Hepatocyte (in vitro differentiated cells): Measurements from ENCODE around the gene NHSL1. TPM values are rescaled to one million over a fixed set of nuclear protein-coding genes. Genes with fewer than 3 reads are reported as not detected.
A peak's percentile ranks its signal among the peaks of the same experiment; 100 is the strongest.

Experiments used
- DNase-seq: peaks from one replicate; pipeline ENCODE4 v3.0.0-alpha.2; 2016; ENCODE audit warnings: low spot score
- H2AFZ ChIP-seq: fragments of 200-600 bp; sonication (generic); 2 replicates; pipeline ENCODE4 v1.6.0; 2016; ENCODE audit warnings: antibody characterized with exemption, mild to moderate bottlenecking
- H3K27ac ChIP-seq: fragments of 200-600 bp; sonication (generic); 2 replicates; pipeline ENCODE4 v1.5.1; 2016; ENCODE audit warnings: mild to moderate bottlenecking
- H3K27me3 ChIP-seq: fragments of 200-600 bp; sonication (generic); 2 replicates; pipeline ENCODE4 v1.6.1; 2016
- H3K36me3 ChIP-seq: fragments of 200-600 bp; sonication (generic); replicated peaks from 2 replicates; pipeline ENCODE4 v1.5.1; 2016; ENCODE audit warnings: low read depth; ENCODE audit not compliant: insufficient read depth
- H3K4me1 ChIP-seq: fragments of 200-600 bp; sonication (generic); 2 replicates; pipeline ENCODE4 v1.5.1; 2016; ENCODE audit warnings: mild to moderate bottlenecking, moderate library complexity; ENCODE audit not compliant: insufficient read depth
- H3K4me2 ChIP-seq: fragments of 200-600 bp; sonication (generic); 2 replicates; pipeline ENCODE4 v1.6.0; 2016
- H3K4me3 ChIP-seq: fragments of 200-600 bp; sonication (generic); 2 replicates; pipeline ENCODE4 v1.5.1; 2016; ENCODE audit warnings: mild to moderate bottlenecking
- H3K79me2 ChIP-seq: fragments of 200-600 bp; sonication (generic); 2 replicates; pipeline ENCODE4 v1.6.0; 2017; ENCODE audit warnings: mild to moderate bottlenecking
- H3K9me2 ChIP-seq: fragments of 200-600 bp; sonication (generic); replicated peaks from 2 replicates; pipeline ENCODE4 v1.6.0; 2017; ENCODE audit warnings: mild to moderate bottlenecking; ENCODE audit not compliant: insufficient read depth
- H3K9me3 ChIP-seq: fragments of 200-600 bp; sonication (generic); 2 replicates; pipeline ENCODE4 v1.5.1; 2016; ENCODE audit warnings: low read depth, mild to moderate bottlenecking
- H4K20me1 ChIP-seq: fragments of 200-600 bp; sonication (generic); 2 replicates; pipeline ENCODE4 v1.6.0; 2016; ENCODE audit warnings: mild to moderate bottlenecking; ENCODE audit not compliant: insufficient read depth, poor library complexity, severe bottlenecking
- CTCF ChIP-seq: fragments of 200-600 bp; sonication (generic); IDR thresholded peaks from 2 replicates; pipeline ENCODE4 v1.5.1; 2016; ENCODE audit warnings: antibody characterized with exemption, mild to moderate bottlenecking; ENCODE audit not compliant: poor library complexity
- EZH2 ChIP-seq: fragments of 200-600 bp; sonication (generic); IDR thresholded peaks from 2 replicates; pipeline ENCODE4 v1.6.1; 2016; ENCODE audit warnings: antibody characterized with exemption, mild to moderate bottlenecking, borderline replicate concordance
- EZH2phosphoT487 ChIP-seq: fragments of 200-600 bp; sonication (generic); IDR thresholded peaks from one replicate; pipeline ENCODE4 v1.6.1; 2018; ENCODE audit warnings: antibody characterized with exemption, mild to moderate bottlenecking, low read depth, moderate library complexity; ENCODE audit not compliant: unreplicated experiment, severe bottlenecking
- WGBS: methylation state at CpG from one replicate; pipeline ENCODE4 v1.1.6; 2016; ENCODE audit warnings: low lambda C conversion rate; ENCODE audit errors: missing lambda C conversion rate; 5-methylcytosine and 5-hydroxymethylcytosine counted together
- polyA plus RNA-seq: library from polyadenylated mRNA; unstranded; fragments of >200 nt; fragmentation: Nextera tagmentation; extraction: Ambion mirVana; gene quantifications from 2 replicates; pipeline ENCODE4 v1.2.1, GENCODE V29; 2016
- total RNA-seq: library from RNA; depleted of rRNA; stranded (reverse); fragments of >200 nt; gene quantifications from 2 replicates; pipeline ENCODE4 v1.2.3, GENCODE V29; 2014

The NHSL1 gene
- total and polyA plus RNA-seq, 2 experiments from 2014 or later: 39.0 to 58.0 TPM

GRCh38 chr6:138527411-138528088 lies 28.3 kb upstream of the NHSL1 start:
- WGBS: 64% methylated on average over 8 of the region's 8 CpGs
- H3K9me3 ChIP-seq: no peaks in the 10 kb centered on the region
- peak overlapping the region; percentile 64 for H3K4me2 ChIP-seq
- peak overlapping the region; percentile 8 for H3K27ac ChIP-seq
- H3K4me3 ChIP-seq: no peak overlapping the region
- TF ChIP-seq CTCF (no peak), EZH2phosphoT487 (no peak), EZH2 (no peak)
- H3K36me3 ChIP-seq: no peaks in the 10 kb centered on the region
- no peak overlapping the region for H2AFZ ChIP-seq
- DNase-seq: no peak
- H3K27me3 ChIP-seq: no peaks in the 10 kb centered on the region
- peaks cover 3% of the 10 kb centered on the region for H4K20me1 ChIP-seq
- no peaks in the 10 kb centered on the region for H3K9me2 ChIP-seq
- peaks cover 85% of the 10 kb centered on the region for H3K79me2 ChIP-seq
- H3K4me1 ChIP-seq: peaks cover 15% of the 10 kb centered on the region

GRCh38 chr6:138526822-138527235 lies 27.5 kb upstream of the NHSL1 start:
- H3K79me2 ChIP-seq: peaks cover 85% of the 10 kb centered on the region
- H4K20me1 ChIP-seq: peaks cover 3% of the 10 kb centered on the region
- H3K9me2 ChIP-seq: no peaks in the 10 kb centered on the region
- peak overlapping the region; percentile 8 for H3K27ac ChIP-seq
- no peak overlapping the region for H3K4me3 ChIP-seq
- no peaks in the 10 kb centered on the region for H3K27me3 ChIP-seq
- peaks cover 20% of the 10 kb centered on the region for H3K4me1 ChIP-seq
- H3K9me3 ChIP-seq: no peaks in the 10 kb centered on the region
- no peak overlapping the region for H2AFZ ChIP-seq
- H3K4me2 ChIP-seq: peak overlapping the region; percentile 64
- WGBS: 34% methylated on average over 11 of the region's 11 CpGs
- peak; percentile 16 for DNase-seq
- TF ChIP-seq EZH2: no peak
- TF ChIP-seq CTCF: no peak
- no peak for TF ChIP-seq EZH2phosphoT487
- no peaks in the 10 kb centered on the region for H3K36me3 ChIP-seq

GRCh38 chr6:138525355-138525754 lies 26.1 kb upstream of the NHSL1 start:
- Histone ChIP-seq H3K79me2 (peaks cover 83% of the 10 kb centered on the region), H3K27ac (no peak overlapping the region), H2AFZ (no peak overlapping the region), H3K27me3 (no peaks in the 10 kb centered on the region), H3K4me2 (no peak overlapping the region), H3K4me1 (peaks cover 20% of the 10 kb centered on the region), H3K9me2 (no peaks in the 10 kb centered on the region), H3K9me3 (no peaks in the 10 kb centered on the region), H4K20me1 (peaks cover 3% of the 10 kb centered on the region), H3K36me3 (no peaks in the 10 kb centered on the region), H3K4me3 (no peak overlapping the region)
- DNase-seq: no peak
- WGBS: 97% methylated on average over 4 of the region's 4 CpGs
- TF ChIP-seq EZH2phosphoT487: no peak
- TF ChIP-seq EZH2: no peak
- TF ChIP-seq CTCF: no peak
